Measurements from ENCODE around the gene FGF4.

Gene FGF4

DNA sequence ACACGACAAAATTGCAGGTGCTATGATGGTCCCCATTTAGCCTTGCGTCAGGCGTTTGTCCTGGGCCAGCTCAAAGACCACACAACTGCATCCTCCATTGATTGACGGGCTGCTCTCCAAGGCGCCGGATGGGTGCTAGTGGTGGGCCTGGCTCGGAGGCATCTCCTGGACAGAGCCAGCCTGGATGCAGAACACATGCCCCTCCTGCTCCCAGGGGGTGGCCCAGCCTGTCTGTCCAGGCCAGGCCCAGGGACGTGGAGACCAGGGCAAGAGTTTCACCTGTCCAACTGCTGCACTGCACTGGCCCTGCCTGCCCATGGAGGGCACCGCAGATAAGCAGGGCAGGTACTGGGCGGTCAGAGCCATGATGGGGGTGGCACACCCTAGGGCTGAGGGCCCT lies 47.9 kb downstream of the FGF4 start:
- H3K9me3 ChIP-seq (ENCODE audit: severe bottlenecking) = no peaks in the 10 kb centered on the region
- H3K4me3 ChIP-seq (ENCODE audit: low read depth, low read length) = no peak overlapping the region
- DNase-seq = no peak
- H3K36me3 ChIP-seq = no peaks in the 10 kb centered on the region
- no peak overlapping the region for H3K27ac ChIP-seq
- TF ChIP-seq, protein P1, sequence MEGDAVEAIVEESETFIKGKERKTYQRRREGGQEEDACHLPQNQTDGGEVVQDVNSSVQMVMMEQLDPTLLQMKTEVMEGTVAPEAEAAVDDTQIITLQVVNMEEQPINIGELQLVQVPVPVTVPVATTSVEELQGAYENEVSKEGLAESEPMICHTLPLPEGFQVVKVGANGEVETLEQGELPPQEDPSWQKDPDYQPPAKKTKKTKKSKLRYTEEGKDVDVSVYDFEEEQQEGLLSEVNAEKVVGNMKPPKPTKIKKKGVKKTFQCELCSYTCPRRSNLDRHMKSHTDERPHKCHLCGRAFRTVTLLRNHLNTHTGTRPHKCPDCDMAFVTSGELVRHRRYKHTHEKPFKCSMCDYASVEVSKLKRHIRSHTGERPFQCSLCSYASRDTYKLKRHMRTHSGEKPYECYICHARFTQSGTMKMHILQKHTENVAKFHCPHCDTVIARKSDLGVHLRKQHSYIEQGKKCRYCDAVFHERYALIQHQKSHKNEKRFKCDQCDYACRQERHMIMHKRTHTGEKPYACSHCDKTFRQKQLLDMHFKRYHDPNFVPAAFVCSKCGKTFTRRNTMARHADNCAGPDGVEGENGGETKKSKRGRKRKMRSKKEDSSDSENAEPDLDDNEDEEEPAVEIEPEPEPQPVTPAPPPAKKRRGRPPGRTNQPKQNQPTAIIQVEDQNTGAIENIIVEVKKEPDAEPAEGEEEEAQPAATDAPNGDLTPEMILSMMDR (IDR thresholded peaks at IDR 0.05; ENCODE audit: low read depth, low read length) = no peak
- H3K27me3 ChIP-seq (ENCODE audit: insufficient read depth, low read depth, severe bottlenecking) = no peaks in the 10 kb centered on the region

DNA sequence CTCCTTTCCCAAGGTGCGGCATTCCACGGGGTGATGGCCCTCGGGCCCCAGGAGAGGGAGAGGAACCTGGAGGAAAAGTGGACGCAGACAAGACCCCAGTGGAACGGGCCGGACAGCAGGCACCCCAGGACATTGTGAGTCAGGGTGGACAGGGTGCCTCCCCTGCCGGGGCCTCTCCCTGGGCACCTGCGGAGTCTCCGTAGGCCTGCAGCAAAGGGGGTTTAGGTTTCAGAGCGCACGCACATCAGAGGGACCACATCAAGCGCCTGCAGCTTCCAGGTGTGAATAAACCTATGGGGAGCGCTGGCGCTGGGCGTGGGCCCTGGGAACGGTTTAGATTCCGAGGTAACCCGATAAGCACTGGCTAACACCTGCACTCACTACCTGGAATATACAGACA lies 48.7 kb downstream of the FGF4 start:
- Histone ChIP-seq H3K4me3 (ENCODE audit: low read depth, low read length) (no peak overlapping the region), H3K27me3 (ENCODE audit: insufficient read depth, low read depth, severe bottlenecking) (no peaks in the 10 kb centered on the region), H3K9me3 (ENCODE audit: severe bottlenecking) (no peaks in the 10 kb centered on the region), H3K36me3 (no peaks in the 10 kb centered on the region), H3K27ac (no peak overlapping the region)
- DNase-seq = no peak
- TF ChIP-seq, protein P1 (IDR thresholded peaks at IDR 0.05; ENCODE audit: low read depth, low read length) = no peak

DNA sequence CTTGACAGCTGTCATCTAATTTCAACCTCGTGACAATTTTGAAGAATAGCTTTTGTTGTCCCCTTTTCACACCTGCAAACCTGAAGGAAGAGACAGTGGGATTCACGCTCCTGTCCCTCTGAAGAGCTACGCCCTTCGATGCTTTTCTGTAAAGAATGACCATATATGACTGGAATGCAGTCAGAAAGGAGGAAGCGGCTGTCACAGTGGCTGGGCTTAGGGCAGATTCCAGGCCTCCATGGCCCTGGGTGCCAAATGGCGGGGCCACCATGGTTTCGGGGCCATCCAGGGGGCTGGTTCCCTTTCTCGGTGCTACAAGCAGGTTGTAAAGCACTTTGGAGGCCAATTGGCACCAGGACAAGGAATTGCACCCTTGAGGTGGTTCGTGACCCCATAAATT lies 49.1 kb downstream of the FGF4 start:
- no peak for DNase-seq
- TF ChIP-seq, protein P1 (IDR thresholded peaks at IDR 0.05; ENCODE audit: low read depth, low read length) = no peak
- Histone ChIP-seq H3K9me3 (ENCODE audit: severe bottlenecking) (no peaks in the 10 kb centered on the region), H3K27me3 (ENCODE audit: insufficient read depth, low read depth, severe bottlenecking) (no peaks in the 10 kb centered on the region), H3K4me3 (ENCODE audit: low read depth, low read length) (no peak overlapping the region), H3K36me3 (no peaks in the 10 kb centered on the region), H3K27ac (no peak overlapping the region)

DNA sequence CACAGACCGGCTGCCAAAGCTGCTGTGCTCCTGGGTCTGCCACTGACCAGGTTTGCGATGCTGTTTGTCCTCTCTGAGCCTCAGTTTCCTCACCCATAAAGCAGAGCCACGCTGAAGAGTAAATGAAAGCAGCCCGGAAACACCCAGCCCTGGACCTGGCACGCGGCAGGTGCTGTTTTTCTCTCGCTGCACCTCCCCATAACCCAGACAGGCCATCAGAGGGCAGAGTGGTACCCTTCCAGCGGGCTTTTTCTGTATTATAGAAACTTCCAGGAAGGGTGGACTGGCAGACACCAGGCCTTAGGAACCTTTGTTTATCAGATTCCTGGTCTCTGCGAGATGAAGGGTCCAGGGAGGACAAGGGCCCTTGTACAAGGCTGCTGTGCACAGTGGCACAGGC lies 53.4 kb downstream of the FGF4 start:
- Histone ChIP-seq H3K27ac (no peak overlapping the region), H3K9me3 (ENCODE audit: severe bottlenecking) (no peaks in the 10 kb centered on the region), H3K27me3 (ENCODE audit: insufficient read depth, low read depth, severe bottlenecking) (no peaks in the 10 kb centered on the region), H3K36me3 (no peaks in the 10 kb centered on the region), H3K4me3 (ENCODE audit: low read depth, low read length) (no peak overlapping the region)
- peak; percentile 20 for DNase-seq
- TF ChIP-seq, protein P1 (IDR thresholded peaks at IDR 0.05; ENCODE audit: low read depth, low read length) = peak; percentile 58

DNA sequence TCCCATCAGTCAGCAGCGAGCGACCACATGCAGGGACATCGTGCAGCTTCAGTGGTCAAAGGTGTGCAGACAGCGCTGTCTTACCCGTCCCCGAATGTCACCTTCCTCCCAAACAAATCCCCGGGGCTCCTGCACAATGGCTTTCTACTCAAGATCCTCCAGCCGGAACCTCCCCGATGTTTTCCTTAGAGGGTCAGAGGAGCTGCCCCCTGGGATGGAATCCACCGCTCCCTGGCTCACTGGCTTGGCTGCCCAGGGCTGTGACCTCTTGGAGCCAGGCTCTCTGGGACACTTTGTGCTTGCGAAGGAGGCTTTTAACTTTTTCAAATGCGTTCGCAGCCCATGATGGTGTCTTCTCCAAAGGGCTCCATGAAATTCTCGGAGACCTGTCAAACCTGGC lies 54.0 kb downstream of the FGF4 start:
- H3K9me3 ChIP-seq (ENCODE audit: severe bottlenecking) = no peaks in the 10 kb centered on the region
- no peaks in the 10 kb centered on the region for H3K36me3 ChIP-seq
- DNase-seq = no peak
- H3K27me3 ChIP-seq (ENCODE audit: insufficient read depth, low read depth, severe bottlenecking) = no peaks in the 10 kb centered on the region
- no peak overlapping the region for H3K4me3 ChIP-seq (ENCODE audit: low read depth, low read length)
- TF ChIP-seq, protein P1 (IDR thresholded peaks at IDR 0.05; ENCODE audit: low read depth, low read length) = no peak
- no peak overlapping the region for H3K27ac ChIP-seq

Data from WERI-Rb-1 (cell line).